Adipose tissue (tissue), 3 donors: ENCODE results near the gene DCUN1D3. TPM values are rescaled to one million over a fixed set of nuclear protein-coding genes. Genes with fewer than 3 reads are reported as not detected.

Experiments
- H3K27ac ChIP-seq: one replicate; pipeline ENCODE4 v1.5.1; 2013; ENCODE audit warnings: low read depth, low read length
- WGBS, 3 donors: extraction: QIAGEN DNeasy Blood & Tissue Kit; methylation state at CpG; one replicate each; pipeline ENCODE4 v1.1.7; 2013; 5-methylcytosine and 5-hydroxymethylcytosine counted together
- polyA plus RNA-seq, 3 donors: library from polyadenylated mRNA; stranded (reverse); fragments of 200-250 nt; gene quantifications; one replicate each; pipeline ENCODE4 v1.2.3, GENCODE V29; 2013
- donor health status: healthy with polysubstance abuse.
- donor health status: Bipolar disorder and iron deficiency.
- donor health status: healthy.

DCUN1D3 gene
- polyA plus RNA-seq, 3 donors, result 2.0 to 18.3 (median 18.3) TPM

DNA sequence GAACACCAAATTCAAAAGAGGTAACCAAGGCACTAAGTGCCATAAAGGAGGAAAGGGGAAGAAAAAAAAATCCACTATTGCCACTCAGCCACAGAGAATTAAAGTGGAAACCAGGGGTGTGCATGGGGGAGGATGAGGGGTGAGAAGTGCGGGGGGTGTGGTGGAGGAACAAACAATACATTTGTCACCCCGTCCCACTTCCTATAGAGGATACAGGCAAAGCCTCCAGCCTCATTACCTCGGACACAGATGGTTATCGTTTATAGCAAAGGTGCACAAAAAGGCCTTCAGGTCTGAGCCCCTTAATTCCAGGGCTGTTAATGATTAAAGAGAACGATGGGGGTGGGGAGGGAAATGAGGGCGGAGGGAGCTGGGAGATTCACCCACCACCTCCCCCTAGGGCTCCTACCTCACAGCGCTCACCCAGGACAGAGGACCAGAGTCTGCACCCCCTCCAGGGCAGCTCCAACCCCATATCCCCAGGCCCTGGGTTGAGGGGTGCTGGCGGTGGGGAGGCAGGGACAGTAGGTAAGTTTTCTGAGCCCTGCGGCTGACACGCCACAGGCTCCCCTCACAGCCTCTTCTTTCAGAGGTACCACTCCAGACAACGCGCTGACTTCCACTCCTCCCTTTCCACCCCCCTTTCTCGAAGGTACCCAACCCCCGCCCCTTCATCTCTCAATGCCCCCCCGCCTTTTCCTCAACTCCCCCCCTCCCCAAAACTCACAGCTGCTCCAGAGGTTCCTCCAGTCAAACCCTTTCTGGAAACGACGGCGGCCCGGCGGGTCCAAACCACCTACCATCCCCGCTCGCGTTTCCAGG lies 470 bp downstream of the DCUN1D3 start:
- WGBS, 3 donors, result 0% methylated on average over 22 to 23 of the region's 23 CpGs
- peak overlapping the region; percentile 56 for H3K27ac ChIP-seq

DNA sequence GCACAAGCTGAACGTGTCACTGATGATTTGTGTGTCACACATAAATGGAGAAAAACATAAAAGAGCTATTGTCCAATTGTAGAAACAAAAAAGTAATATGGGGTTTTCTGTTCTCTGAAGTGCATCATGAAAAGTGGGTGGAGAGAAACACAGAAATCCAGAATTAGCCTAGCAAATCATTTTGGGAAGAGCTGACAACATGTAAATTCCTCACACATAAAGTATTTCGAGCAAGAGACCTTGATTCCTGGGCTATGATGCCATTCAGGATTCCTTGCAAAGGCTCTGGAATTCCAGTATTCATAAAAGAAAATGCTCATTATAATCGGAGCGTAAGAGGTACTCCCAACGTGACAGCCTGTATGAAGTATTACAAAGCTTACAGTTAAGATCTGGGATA lies 1.1 kb downstream of the DCUN1D3 start:
- peak overlapping the region; percentile 56 for H3K27ac ChIP-seq
- 7 to 26% (median 23%) methylated on average over 5 of the region's 5 CpGs for WGBS, 3 donors

DNA sequence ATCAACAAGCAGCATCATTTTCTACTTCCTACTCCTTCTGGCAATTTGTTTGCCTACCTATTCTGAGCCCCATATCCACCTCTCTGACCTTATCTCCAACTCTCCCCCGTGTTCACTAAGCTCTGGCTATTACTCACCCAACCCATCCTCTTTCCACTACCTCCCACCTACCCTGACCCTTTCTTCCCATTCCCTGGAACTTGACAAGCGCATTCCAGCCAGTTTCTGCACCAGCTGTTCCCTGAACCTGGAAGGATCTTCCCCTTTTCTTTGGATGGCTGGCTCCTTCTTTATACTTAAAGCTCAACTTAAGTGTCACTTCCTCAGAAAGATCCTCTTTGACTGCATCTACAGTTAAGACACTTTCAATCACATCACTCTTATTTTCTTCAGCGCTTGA lies 2.2 kb downstream of the DCUN1D3 start:
- 67 to 84% (median 76%) methylated on average over 3 of the region's 3 CpGs for WGBS, 3 donors

DNA sequence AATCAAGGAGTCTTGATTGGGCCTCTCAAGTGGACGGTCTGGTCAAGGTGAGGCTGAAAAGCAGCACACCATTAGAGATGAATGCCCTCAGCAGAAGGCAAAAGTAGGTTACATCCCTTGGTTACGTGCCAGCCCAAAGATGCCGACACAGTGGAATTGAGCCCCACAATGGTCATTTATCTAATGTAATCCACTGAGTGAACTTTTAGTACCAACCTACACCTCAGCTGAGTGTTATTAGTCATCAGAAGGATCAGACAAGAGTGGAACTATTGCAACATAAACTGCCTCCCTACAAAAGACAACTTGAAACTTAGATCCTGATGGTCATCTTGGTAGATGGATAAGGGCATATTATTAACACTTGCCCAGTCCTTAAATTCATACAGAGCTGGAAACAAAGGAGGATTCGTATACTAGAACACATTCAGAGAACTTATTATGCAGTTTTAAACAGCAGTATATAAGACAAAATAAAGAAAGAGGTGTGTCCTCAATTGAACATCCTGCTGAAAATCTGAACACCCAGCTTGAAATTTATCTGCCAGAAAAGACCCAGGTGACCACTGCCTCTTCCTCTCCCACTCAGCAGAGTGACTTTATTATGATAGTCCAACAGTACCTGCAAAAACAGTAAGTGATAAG lies 2.8 kb downstream of the DCUN1D3 start:
- 83 to 89% (median 87%) methylated on average over 4 of the region's 4 CpGs for WGBS, 3 donors

More for the DNA sequence above, 2.2 kb downstream of the DCUN1D3 start:
- no peak overlapping the region for H3K27ac ChIP-seq

DNA sequence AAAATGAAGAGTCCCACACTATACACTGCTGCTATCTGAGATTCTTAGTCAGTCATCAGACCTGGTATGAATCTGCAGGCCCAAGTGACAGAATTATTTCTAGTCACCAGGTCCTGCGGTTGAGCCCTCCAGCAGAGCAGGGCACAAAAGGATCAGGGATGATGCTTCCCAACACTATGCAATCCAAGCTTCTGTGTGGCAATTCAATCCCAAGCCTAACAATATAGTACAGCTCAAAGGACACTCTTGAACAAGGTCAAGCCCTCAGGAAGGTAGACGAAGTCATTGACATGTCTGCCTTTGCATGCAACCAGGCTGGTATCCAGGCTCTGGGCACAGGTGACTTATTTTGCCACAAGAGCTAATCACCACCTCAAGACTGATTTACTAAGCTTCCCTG lies 5.8 kb downstream of the DCUN1D3 start:
- WGBS, 3 donors, result 77 to 95% (median 93%) methylated on average over 2 of the region's 2 CpGs
- no peak overlapping the region for H3K27ac ChIP-seq

More for the DNA sequence above, 2.8 kb downstream of the DCUN1D3 start:
- no peak overlapping the region for H3K27ac ChIP-seq

DNA sequence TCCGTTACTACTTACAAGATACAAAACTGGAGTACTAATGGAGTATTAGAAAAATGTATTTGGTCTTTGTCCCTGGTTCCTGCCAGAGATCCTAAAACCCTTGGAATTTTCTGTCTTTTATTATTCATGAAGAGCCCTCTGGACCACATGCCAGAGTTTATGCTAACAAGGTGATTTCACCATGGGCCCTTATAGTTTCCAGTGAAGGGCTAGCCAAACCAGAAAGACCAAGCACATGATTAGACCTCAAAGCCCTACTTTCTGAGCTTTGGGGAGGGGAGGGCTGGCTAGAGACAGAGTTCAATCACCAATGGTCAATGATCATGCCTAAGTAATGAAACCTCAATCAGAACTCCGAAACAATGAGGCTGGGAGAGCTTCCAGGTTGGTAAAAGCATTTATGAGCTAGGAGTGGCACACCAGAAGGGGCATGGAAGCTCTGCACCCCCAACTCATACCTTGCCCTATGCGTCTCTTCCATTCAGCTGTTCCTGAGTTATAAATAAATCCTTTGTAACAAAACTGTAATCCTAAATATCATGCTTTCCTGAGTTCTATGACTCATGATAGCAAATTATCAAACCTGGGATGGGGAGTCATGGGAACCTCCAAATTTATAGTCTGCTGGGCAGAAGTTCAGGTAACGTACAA lies 10.4 kb downstream of the DCUN1D3 start:
- H3K27ac ChIP-seq, result no peak overlapping the region
- WGBS, 3 donors, result 85 to 92% (median 88%) methylated on average over 4 of the region's 4 CpGs

DNA sequence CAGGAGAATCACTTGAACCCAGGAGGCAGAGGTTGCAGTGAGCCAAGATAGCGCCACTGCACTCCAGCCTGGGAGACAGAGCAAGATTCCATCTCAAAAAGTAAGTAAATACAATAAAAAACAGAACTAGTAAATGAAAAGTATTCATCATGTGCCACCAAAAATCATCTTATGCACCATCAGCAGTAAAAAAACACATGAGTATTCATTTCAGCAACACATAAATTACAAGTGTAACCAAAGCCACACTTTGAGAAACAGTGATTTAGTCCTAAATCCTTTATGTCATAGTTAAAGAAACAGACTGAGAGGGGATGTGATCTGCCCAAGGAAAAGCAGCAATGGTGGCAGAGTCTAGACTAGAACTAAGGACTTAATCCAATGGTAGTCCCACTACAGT lies 13.0 kb downstream of the DCUN1D3 start:
- no peak overlapping the region for H3K27ac ChIP-seq

DNA sequence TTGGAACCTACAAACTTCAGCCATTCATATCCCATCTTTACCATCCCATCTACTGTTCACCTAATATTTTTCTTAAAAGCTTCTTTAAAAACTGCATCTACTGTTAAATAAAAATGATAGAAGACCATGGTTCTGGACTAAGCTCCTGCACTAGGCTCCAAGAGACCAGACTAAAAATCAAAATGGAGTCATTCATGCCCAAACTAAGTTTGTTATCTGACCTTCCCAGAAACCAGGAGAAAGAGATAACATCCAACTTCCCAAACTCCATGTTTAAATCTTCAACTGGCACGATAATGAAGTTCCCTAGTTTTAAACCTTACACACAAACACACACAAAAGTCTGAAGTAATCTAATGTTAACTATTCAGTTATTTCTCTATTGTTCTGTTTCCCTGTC lies 13.8 kb downstream of the DCUN1D3 start:
- 0 to 66% (median 0%) methylated on average over 1 of the region's 1 CpG for WGBS, 3 donors
- no peak overlapping the region for H3K27ac ChIP-seq

More for the DNA sequence above, 13.0 kb downstream of the DCUN1D3 start:
- WGBS, 3 donors, result 95 to 98% (median 95%) methylated on average over 1 of the region's 1 CpG

DNA sequence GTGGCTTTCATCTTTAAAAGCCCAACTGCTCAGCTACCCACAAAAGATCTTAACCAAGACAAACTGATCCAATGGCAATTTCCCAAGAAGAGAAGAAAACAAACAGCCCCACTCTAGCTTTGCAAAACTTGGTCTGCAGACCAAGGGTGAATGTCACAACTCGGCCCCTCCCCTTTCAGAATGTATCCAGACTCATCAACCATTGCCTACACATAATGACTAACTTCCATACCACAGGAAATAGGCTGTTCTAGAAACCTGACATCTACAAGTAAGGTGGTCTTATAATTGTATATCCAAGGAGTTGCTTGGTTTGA lies 16.0 kb downstream of the DCUN1D3 start:
- WGBS, 3 donors, result 35 to 51% (median 51%) methylated on average over 1 of the region's 1 CpG
- peak overlapping the region; percentile 51 for H3K27ac ChIP-seq

DNA sequence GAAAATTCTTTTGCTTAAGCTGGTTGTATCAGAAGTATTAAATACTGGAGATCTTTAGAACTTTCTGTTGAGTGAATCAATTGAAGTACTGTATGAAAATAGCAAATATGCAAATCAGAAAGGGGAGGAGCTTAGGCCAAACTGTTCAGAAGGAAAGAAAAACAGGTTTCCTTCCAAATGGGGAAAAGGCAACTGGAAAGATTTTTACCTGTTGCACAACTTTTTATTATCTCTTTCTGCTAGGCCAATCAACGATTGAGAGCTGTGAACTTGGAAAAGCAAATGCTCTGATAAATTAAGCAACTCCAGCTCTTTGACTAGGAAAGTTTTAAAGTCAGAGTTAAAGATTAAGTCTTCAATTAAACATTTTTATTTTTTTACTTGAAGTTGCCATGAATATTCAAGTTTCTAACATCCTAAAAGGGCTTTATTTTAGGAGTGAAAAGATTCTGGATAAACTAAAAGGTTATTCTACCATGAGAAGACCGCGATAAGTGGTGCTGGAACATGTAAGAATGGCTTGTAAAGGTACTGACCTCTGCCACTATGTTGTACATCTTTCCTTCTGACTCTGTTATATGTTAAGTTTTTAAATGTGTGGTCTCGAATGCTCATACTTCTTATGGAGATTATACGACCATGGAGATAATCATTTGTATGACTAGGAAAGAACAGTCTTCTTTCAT lies 16.5 kb downstream of the DCUN1D3 start:
- 54 to 58% (median 55%) methylated on average over 5 of the region's 5 CpGs for WGBS, 3 donors
- H3K27ac ChIP-seq, result no peak overlapping the region

DNA sequence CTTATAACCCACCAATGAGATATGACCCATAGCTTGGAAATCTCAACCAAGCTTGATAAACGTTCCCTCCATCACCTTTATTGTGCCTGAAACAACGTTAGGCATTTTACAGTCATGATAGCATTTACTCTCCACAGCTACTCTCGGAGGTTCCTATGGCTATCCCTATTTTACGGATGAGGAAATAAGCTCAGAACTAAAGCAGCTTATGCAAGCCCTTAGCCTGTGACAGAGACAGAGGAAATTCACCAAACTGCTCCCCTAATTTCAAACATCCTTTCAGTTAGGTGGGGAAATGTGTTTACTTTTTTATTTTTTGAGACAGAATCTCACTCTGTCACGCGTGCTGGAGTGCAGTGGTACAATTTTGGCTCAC lies 18.7 kb downstream of the DCUN1D3 start:
- WGBS, 3 donors, result 60 to 77% (median 69%) methylated on average over 6 of the region's 6 CpGs
- H3K27ac ChIP-seq, result no peak overlapping the region

DNA sequence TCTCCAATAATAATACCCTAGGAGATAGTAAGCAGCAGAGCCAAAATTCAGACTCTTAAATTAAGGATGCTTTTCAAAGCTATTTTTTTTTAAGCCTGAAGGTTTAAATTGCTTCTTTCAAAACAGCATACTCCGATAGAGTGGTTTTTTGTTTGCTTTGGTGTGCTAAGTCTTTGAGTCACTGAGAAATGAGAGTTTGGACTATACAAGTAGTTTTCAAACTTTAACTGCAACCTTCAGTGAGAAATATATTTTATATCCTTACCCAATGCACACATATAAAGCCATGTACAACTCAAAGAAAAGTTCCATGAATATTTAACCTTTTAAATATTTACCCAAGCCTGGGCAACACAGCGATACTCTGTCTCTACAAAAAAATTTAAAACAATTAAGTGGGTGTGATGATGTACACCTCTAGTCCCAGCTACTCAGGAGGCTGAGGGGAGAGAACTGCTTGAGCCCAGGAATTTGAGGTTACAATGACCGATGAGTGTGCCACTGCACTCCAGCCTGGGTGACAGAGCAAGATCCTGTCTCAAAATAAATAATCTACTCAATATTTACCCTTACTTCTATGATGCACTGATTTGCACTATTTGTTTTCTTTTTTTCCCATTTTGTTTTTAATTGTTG lies 19.2 kb downstream of the DCUN1D3 start:
- 27 to 81% (median 66%) methylated on average over 3 of the region's 3 CpGs for WGBS, 3 donors
- no peak overlapping the region for H3K27ac ChIP-seq

DNA sequence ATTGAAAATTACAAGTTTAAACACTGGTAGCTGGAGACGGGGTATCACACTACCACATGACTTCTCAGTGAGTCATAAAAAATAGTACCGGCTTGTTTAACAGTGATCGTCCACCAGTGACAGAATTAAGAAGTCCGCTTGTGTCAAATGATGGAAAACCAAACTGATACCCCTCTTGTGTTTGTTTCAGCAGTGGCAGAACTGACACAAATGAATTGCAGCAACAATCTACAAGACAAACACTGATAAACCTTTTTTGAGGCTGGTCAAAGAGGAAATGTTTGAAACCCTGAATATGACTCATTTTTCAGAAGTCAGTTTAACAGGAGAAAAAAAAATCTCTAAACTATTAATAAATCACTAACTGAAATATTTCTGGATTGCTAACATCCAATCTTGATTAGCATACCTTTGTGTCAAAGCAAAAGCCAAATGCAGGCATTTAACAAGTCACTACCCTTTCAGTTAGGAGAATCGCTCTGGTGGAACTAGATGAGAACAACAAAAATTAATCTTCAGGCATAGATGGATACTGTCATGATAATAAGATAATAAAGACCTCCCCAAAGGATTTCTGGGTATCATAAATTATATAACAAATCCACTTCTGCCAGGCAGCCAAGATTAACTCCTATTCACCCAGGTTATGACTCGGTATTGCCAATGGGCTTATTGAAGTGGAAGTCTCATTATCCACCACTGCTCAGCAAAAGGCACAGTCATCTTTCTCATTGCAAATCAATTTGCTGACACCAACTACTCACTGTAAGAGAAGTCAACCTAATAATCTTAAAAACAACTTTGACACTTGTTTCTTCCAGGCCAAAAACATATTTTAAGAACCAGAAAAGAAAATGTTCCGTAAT lies 20.8 kb downstream of the DCUN1D3 start:
- WGBS, 3 donors, result 36 to 53% (median 49%) methylated on average over 7 of the region's 7 CpGs
- no peak overlapping the region for H3K27ac ChIP-seq

DNA sequence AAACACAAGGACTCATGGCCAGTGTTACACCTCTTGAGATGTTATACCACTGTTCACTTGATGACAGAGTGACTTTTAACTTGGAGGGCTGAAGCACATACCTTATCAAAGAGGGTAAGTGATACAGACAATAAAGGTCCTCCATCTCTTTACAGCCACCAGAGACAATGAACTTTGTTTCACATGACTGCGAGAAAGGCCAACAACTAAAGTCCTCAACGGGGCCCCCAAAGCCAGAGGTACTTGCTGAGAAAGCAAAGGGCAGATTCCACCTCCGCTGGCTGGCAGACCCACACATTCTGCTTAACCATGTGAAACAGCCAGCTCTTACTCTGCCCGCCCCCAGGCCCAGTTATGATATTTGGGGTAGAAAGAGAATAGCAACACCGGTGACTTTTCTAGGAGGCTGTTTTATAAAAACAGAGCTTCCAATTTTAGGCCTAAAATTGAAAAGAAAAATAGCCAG lies 21.4 kb downstream of the DCUN1D3 start:
- H3K27ac ChIP-seq, result no peak overlapping the region
- WGBS, 3 donors, result 76 to 85% (median 78%) methylated on average over 5 of the region's 5 CpGs

DNA sequence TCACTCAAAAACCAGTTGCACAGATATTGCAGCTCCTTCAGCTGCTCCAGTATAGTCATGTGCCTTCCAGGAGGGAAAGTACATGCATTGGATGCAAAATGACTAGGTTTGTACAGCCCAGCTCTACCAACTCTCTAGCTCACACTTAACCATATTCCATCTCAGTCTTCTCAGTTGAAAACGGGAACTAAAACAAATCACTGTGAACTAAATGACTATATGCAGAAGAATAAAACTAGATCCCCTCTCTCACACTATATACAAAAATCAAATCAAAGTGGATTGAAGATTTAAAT lies 24.9 kb downstream of the DCUN1D3 start:
- no peak overlapping the region for H3K27ac ChIP-seq
- 75 to 93% (median 80%) methylated on average over 1 of the region's 1 CpG for WGBS, 3 donors

DNA sequence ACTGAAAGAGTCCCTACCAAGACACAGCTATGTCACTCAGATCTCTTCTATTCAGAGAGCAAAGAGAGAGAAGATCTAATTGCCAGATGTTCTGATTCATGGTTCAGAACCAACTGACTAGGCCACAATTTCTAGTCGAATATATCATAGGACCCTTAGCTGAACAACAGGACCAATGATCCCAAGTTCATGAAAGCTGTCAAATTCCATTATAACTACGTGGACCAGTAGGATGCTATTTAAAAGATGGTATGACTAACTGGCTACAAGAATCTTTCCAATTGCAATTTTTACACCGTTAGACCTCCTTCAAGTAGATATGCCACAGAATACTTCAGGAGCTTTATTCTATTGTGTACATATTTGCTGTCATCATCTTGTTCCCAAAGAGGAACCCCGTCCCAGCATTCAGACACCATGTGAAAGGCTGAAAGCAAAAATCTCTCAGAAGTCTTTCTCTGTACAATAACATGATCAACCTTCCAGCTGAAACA lies 26.0 kb downstream of the DCUN1D3 start:
- no peak overlapping the region for H3K27ac ChIP-seq
- WGBS, 3 donors, result 80 to 89% (median 84%) methylated on average over 4 of the region's 4 CpGs

DNA sequence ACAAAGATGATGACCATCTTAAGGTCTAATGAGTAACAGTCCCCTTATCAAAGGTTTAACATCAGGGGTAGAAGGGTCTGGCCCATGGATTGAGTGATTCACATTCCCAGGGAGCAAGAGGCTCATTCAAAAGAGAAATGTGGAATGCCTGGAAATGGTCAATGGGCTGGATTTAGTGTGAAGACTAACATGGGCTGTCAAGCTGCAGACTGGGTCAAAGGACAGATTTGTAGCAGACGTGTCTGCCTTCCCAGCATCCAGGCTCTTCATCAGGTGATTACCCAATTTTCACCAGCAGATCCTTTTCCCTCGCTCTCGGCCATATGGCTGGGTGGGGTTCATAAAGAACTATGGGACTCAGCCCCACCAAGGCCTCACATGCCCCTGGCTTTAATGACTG lies 26.8 kb downstream of the DCUN1D3 start:
- WGBS, 3 donors, result 84 to 88% (median 88%) methylated on average over 3 of the region's 3 CpGs
- no peak overlapping the region for H3K27ac ChIP-seq
